22Rv1 (cell line): ENCODE results near the gene NFATC1.

Source experiments
- ZFX ChIP-seq: fragments of 450-650 bp; IDR thresholded peaks from 2 replicates; pipeline ENCODE4 v1.6.1; 2017; ENCODE audit warnings: antibody characterized with exemption, borderline replicate concordance
- TF ChIP-seq, protein P1 (sequence below): fragments of 450-650 bp; IDR thresholded peaks from 2 replicates; pipeline ENCODE4 v1.5.1; 2017; ENCODE audit warnings: mild to moderate bottlenecking

DNA sequence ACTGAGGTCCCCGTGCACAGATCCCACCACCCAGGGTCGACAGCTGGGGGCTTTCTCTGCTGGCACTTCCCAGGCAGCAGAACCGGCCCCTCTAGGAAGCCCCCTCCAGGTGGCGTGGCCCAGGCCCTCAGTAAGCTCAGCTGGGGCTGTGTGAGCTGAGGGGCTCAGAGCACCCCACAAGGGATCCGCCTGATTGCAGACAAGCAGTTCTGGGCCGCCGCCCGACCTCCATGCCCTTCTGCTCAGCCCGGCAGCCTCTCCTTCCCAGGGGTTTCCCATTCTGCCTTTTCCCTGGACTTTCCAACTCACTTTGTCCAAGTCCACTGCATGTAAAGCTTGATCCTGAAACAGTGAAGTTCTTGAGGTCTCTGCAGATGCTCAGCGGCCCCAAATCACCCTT is 76.4 kb downstream of the NFATC1 start:
- TF ChIP-seq ZFX: no peak
- TF ChIP-seq, protein P1, sequence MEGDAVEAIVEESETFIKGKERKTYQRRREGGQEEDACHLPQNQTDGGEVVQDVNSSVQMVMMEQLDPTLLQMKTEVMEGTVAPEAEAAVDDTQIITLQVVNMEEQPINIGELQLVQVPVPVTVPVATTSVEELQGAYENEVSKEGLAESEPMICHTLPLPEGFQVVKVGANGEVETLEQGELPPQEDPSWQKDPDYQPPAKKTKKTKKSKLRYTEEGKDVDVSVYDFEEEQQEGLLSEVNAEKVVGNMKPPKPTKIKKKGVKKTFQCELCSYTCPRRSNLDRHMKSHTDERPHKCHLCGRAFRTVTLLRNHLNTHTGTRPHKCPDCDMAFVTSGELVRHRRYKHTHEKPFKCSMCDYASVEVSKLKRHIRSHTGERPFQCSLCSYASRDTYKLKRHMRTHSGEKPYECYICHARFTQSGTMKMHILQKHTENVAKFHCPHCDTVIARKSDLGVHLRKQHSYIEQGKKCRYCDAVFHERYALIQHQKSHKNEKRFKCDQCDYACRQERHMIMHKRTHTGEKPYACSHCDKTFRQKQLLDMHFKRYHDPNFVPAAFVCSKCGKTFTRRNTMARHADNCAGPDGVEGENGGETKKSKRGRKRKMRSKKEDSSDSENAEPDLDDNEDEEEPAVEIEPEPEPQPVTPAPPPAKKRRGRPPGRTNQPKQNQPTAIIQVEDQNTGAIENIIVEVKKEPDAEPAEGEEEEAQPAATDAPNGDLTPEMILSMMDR: no peak
